SK-N-SH (cell line): ENCODE measurements around the gene THEM4.

ENCODE experiments used
- EP300 ChIP-seq, 2 experiments: IDR thresholded peaks; 2 replicates each; pipeline versions ENCODE4 v1.4.0 to v1.6.1; 2012; ENCODE audit warnings: borderline replicate concordance in 1 of 2, low read depth in 1 of 2, low read length in 1 of 2
- EZH2phosphoT487 ChIP-seq: fragments of 200-600 bp; sonication (generic); IDR thresholded peaks from 2 replicates; pipeline ENCODE4 v1.6.1; 2017; ENCODE audit warnings: low read depth, mixed run types, mild to moderate bottlenecking, antibody characterized with exemption, moderate library complexity, borderline replicate concordance
- NRF1 ChIP-seq: IDR thresholded peaks from 2 replicates; pipeline ENCODE4 v1.6.1; 2012; ENCODE audit warnings: low read depth, mild to moderate bottlenecking, low read length
- POLR2AphosphoS5 ChIP-seq: IDR thresholded peaks from 2 replicates; pipeline ENCODE4 v1.6.1; 2012; ENCODE audit warnings: low read depth, low read length
- RAD21 ChIP-seq: IDR thresholded peaks from 2 replicates; pipeline ENCODE4 v1.6.1; 2012; ENCODE audit warnings: mild to moderate bottlenecking, low read length
- RFX5 ChIP-seq: IDR thresholded peaks from 2 replicates; pipeline ENCODE4 v1.6.1; 2012; ENCODE audit warnings: mild to moderate bottlenecking, improper control_type of control experiment, low read length
- SMC3 ChIP-seq: IDR thresholded peaks from 2 replicates; pipeline ENCODE4 v1.6.1; 2012; ENCODE audit warnings: low read depth, low read length, improper control_type of control experiment
- TCF12 ChIP-seq: IDR thresholded peaks from 2 replicates; pipeline ENCODE4 v1.4.0; 2012
- TF ChIP-seq, protein P1 (sequence below): fragments of 200-600 bp; sonication (generic); IDR thresholded peaks from 2 replicates; pipeline ENCODE4 v1.6.1; 2017; ENCODE audit warnings: antibody characterized with exemption, mild to moderate bottlenecking, moderate library complexity
- TF ChIP-seq, protein P2 (sequence below): IDR thresholded peaks from 2 replicates; pipeline ENCODE4 v1.6.1; 2012; ENCODE audit warnings: mild to moderate bottlenecking, low read depth, low read length, moderate library complexity
- TF ChIP-seq, protein P3 (sequence below): IDR thresholded peaks from 2 replicates; pipeline ENCODE4 v1.4.0; 2012; ENCODE audit warnings: low read depth
- TF ChIP-seq, protein P4 (sequence below): IDR thresholded peaks from 2 replicates; pipeline ENCODE4; 2012
- TF ChIP-seq, protein P5 (sequence below): IDR thresholded peaks from 2 replicates; pipeline ENCODE4 v1.4.0; 2012; ENCODE audit warnings: low read depth, borderline replicate concordance

DNA sequence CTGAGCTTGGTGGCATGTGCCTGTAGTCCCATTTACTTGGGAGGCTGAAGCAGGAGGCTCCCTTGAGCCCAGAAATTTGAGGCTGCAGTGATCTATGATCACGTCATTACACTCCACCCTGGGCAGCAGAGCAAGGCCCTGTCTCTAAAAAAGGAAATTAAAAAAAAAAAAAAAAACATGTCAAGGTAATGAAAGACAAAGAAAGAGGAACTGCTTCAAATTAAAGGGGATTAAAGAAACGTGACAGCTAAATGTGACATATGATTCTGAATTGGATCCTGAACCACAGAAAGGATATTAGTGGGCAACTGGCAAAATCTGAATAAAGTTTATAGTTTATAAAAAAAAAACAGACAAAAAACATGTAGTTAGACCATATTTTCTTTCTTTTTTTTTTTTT is 65.9 kb downstream of the THEM4 start:
- TF ChIP-seq, protein P1, sequence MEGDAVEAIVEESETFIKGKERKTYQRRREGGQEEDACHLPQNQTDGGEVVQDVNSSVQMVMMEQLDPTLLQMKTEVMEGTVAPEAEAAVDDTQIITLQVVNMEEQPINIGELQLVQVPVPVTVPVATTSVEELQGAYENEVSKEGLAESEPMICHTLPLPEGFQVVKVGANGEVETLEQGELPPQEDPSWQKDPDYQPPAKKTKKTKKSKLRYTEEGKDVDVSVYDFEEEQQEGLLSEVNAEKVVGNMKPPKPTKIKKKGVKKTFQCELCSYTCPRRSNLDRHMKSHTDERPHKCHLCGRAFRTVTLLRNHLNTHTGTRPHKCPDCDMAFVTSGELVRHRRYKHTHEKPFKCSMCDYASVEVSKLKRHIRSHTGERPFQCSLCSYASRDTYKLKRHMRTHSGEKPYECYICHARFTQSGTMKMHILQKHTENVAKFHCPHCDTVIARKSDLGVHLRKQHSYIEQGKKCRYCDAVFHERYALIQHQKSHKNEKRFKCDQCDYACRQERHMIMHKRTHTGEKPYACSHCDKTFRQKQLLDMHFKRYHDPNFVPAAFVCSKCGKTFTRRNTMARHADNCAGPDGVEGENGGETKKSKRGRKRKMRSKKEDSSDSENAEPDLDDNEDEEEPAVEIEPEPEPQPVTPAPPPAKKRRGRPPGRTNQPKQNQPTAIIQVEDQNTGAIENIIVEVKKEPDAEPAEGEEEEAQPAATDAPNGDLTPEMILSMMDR = no peak
- TF ChIP-seq, protein P2, sequence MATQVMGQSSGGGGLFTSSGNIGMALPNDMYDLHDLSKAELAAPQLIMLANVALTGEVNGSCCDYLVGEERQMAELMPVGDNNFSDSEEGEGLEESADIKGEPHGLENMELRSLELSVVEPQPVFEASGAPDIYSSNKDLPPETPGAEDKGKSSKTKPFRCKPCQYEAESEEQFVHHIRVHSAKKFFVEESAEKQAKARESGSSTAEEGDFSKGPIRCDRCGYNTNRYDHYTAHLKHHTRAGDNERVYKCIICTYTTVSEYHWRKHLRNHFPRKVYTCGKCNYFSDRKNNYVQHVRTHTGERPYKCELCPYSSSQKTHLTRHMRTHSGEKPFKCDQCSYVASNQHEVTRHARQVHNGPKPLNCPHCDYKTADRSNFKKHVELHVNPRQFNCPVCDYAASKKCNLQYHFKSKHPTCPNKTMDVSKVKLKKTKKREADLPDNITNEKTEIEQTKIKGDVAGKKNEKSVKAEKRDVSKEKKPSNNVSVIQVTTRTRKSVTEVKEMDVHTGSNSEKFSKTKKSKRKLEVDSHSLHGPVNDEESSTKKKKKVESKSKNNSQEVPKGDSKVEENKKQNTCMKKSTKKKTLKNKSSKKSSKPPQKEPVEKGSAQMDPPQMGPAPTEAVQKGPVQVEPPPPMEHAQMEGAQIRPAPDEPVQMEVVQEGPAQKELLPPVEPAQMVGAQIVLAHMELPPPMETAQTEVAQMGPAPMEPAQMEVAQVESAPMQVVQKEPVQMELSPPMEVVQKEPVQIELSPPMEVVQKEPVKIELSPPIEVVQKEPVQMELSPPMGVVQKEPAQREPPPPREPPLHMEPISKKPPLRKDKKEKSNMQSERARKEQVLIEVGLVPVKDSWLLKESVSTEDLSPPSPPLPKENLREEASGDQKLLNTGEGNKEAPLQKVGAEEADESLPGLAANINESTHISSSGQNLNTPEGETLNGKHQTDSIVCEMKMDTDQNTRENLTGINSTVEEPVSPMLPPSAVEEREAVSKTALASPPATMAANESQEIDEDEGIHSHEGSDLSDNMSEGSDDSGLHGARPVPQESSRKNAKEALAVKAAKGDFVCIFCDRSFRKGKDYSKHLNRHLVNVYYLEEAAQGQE = no peak
- TF ChIP-seq NRF1 (no peak), SMC3 (no peak), POLR2AphosphoS5 (no peak), RAD21 (no peak), EP300 (IDR thresholded peaks at IDR 0.05; ENCODE audit: borderline replicate concordance in 1 of 2, low read depth in 1 of 2, low read length in 1 of 2) (no peak), TCF12 (no peak), EZH2phosphoT487 (no peak), RFX5 (no peak)
- TF ChIP-seq, protein P3, sequence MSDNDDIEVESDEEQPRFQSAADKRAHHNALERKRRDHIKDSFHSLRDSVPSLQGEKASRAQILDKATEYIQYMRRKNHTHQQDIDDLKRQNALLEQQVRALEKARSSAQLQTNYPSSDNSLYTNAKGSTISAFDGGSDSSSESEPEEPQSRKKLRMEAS = no peak
- TF ChIP-seq, protein P4, sequence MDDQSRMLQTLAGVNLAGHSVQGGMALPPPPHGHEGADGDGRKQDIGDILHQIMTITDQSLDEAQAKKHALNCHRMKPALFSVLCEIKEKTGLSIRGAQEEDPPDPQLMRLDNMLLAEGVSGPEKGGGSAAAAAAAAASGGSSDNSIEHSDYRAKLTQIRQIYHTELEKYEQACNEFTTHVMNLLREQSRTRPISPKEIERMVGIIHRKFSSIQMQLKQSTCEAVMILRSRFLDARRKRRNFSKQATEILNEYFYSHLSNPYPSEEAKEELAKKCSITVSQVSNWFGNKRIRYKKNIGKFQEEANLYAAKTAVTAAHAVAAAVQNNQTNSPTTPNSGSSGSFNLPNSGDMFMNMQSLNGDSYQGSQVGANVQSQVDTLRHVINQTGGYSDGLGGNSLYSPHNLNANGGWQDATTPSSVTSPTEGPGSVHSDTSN = no peak
- TF ChIP-seq, protein P5, sequence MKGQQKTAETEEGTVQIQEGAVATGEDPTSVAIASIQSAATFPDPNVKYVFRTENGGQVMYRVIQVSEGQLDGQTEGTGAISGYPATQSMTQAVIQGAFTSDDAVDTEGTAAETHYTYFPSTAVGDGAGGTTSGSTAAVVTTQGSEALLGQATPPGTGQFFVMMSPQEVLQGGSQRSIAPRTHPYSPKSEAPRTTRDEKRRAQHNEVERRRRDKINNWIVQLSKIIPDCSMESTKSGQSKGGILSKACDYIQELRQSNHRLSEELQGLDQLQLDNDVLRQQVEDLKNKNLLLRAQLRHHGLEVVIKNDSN = no peak
